Measurements from ENCODE around the gene SERINC3. TPM values are rescaled to one million over a fixed set of nuclear protein-coding genes. Genes with fewer than 3 reads are reported as not detected.

SERINC3 gene
- total and polyA plus RNA-seq, 10 of the 15 experiments (the other 5 are each of a cell fraction or from before 2014, with no cell fraction given): 24.5 to 96.8 (median 38.8) TPM

Small RNA genes within 50 kb of the gene (small RNA-seq; reads per million reads assigned to genes)
- gene RPL37AP1: 0.35 reads per million

Other genes with a start within 250 kb of the SERINC3 start
Only the 7 nearest of the 8 such genes appear.
- 1.7 and 2.2 TPM in 2 replicates for gene FITM2, start 210.9 kb downstream of the SERINC3 start, total RNA-seq (2014; rRNA removed)
- gene FITM2, start 210.9 kb downstream of the SERINC3 start, total RNA-seq (2014; rRNA removed; fragmentation: Illumina TruSeq; extraction: Trizol): 1.3 and 1.5 TPM in 2 replicates
- 1.4 and 1.6 TPM in 2 replicates for gene FITM2, start 210.9 kb downstream of the SERINC3 start, total RNA-seq (2021)
- gene FITM2, start 210.9 kb downstream of the SERINC3 start, polyA plus RNA-seq (2011; rRNA removed): 1.5 and 1.9 TPM in 2 replicates
- gene FITM2, start 210.9 kb downstream of the SERINC3 start, polyA plus RNA-seq (2014; fragmentation: Illumina TruSeq; extraction: Trizol): 1.7 and 1.8 TPM in 2 replicates
- under 1 TPM; 0.46 to 0.61 TPM for gene FITM2, start 210.9 kb downstream of the SERINC3 start, polyA plus RNA-seq (2014; fragmentation: Nextera tagmentation; extraction: Ambion mirVana)
- gene FITM2, start 210.9 kb downstream of the SERINC3 start, polyA plus RNA-seq (2014; rRNA removed): 1.3 and 1.6 TPM in 2 replicates
- 1 to 10 TPM; 1.7 to 1.9 TPM for gene FITM2, start 210.9 kb downstream of the SERINC3 start, polyA plus RNA-seq (2016; fragmentation: Nextera tagmentation; extraction: Ambion mirVana)
- not detected in 2 replicates for gene R3HDML, start 185.0 kb downstream of the SERINC3 start, total RNA-seq (2014; rRNA removed)
- not detected in 2 replicates for gene R3HDML, start 185.0 kb downstream of the SERINC3 start, total RNA-seq (2014; rRNA removed; fragmentation: Illumina TruSeq; extraction: Trizol)
- not detected in 2 replicates for gene R3HDML, start 185.0 kb downstream of the SERINC3 start, total RNA-seq (2021)
- not detected in 2 replicates for gene R3HDML, start 185.0 kb downstream of the SERINC3 start, polyA plus RNA-seq (2011; rRNA removed)
- gene R3HDML, start 185.0 kb downstream of the SERINC3 start, polyA plus RNA-seq (2014; fragmentation: Illumina TruSeq; extraction: Trizol): not detected in 2 replicates
- not detected for gene R3HDML, start 185.0 kb downstream of the SERINC3 start, polyA plus RNA-seq (2014; fragmentation: Nextera tagmentation; extraction: Ambion mirVana)
- gene R3HDML, start 185.0 kb downstream of the SERINC3 start, polyA plus RNA-seq (2014; rRNA removed): not detected in 2 replicates
- gene R3HDML, start 185.0 kb downstream of the SERINC3 start, polyA plus RNA-seq (2016; fragmentation: Nextera tagmentation; extraction: Ambion mirVana): not detected
- gene HNF4A, start 166.4 kb downstream of the SERINC3 start, total RNA-seq (2014; rRNA removed): not detected in 2 replicates
- not detected in 2 replicates for gene HNF4A, start 166.4 kb downstream of the SERINC3 start, total RNA-seq (2014; rRNA removed; fragmentation: Illumina TruSeq; extraction: Trizol)
- 0.16 and 0.21 TPM in 2 replicates for gene HNF4A, start 166.4 kb downstream of the SERINC3 start, total RNA-seq (2021)
- not detected in 2 replicates for gene HNF4A, start 166.4 kb downstream of the SERINC3 start, polyA plus RNA-seq (2011; rRNA removed)
- gene HNF4A, start 166.4 kb downstream of the SERINC3 start, polyA plus RNA-seq (2014; fragmentation: Illumina TruSeq; extraction: Trizol): not detected in 2 replicates
- not detected for gene HNF4A, start 166.4 kb downstream of the SERINC3 start, polyA plus RNA-seq (2014; fragmentation: Nextera tagmentation; extraction: Ambion mirVana)
- gene HNF4A, start 166.4 kb downstream of the SERINC3 start, polyA plus RNA-seq (2014; rRNA removed): not detected in 2 replicates
- not detected for gene HNF4A, start 166.4 kb downstream of the SERINC3 start, polyA plus RNA-seq (2016; fragmentation: Nextera tagmentation; extraction: Ambion mirVana)
- gene TTPAL, start 46.2 kb downstream of the SERINC3 start, total RNA-seq (2014; rRNA removed): 9.2 and 9.4 TPM in 2 replicates
- gene TTPAL, start 46.2 kb downstream of the SERINC3 start, total RNA-seq (2014; rRNA removed; fragmentation: Illumina TruSeq; extraction: Trizol): 9.2 and 9.3 TPM in 2 replicates
- 17.1 and 17.8 TPM in 2 replicates for gene TTPAL, start 46.2 kb downstream of the SERINC3 start, total RNA-seq (2021)
- 3.9 and 5.2 TPM in 2 replicates for gene TTPAL, start 46.2 kb downstream of the SERINC3 start, polyA plus RNA-seq (2011; rRNA removed)
- 14.4 and 15.4 TPM in 2 replicates for gene TTPAL, start 46.2 kb downstream of the SERINC3 start, polyA plus RNA-seq (2014; fragmentation: Illumina TruSeq; extraction: Trizol)
- gene TTPAL, start 46.2 kb downstream of the SERINC3 start, polyA plus RNA-seq (2014; fragmentation: Nextera tagmentation; extraction: Ambion mirVana): 1 to 10 TPM; 4.0 to 4.3 TPM
- gene TTPAL, start 46.2 kb downstream of the SERINC3 start, polyA plus RNA-seq (2014; rRNA removed): 8.5 and 8.7 TPM in 2 replicates
- gene TTPAL, start 46.2 kb downstream of the SERINC3 start, polyA plus RNA-seq (2016; fragmentation: Nextera tagmentation; extraction: Ambion mirVana): 10 to 100 TPM; 19.7 to 24.0 TPM
- gene PKIG, start 60.5 kb upstream of the SERINC3 start, total RNA-seq (2014; rRNA removed): 77.0 and 78.5 TPM in 2 replicates
- 47.9 and 51.4 TPM in 2 replicates for gene PKIG, start 60.5 kb upstream of the SERINC3 start, total RNA-seq (2014; rRNA removed; fragmentation: Illumina TruSeq; extraction: Trizol)
- 56.2 and 58.4 TPM in 2 replicates for gene PKIG, start 60.5 kb upstream of the SERINC3 start, total RNA-seq (2021)
- 16.4 and 17.8 TPM in 2 replicates for gene PKIG, start 60.5 kb upstream of the SERINC3 start, polyA plus RNA-seq (2011; rRNA removed)
- 33.8 and 69.3 TPM in 2 replicates for gene PKIG, start 60.5 kb upstream of the SERINC3 start, polyA plus RNA-seq (2014; fragmentation: Illumina TruSeq; extraction: Trizol)
- gene PKIG, start 60.5 kb upstream of the SERINC3 start, polyA plus RNA-seq (2014; fragmentation: Nextera tagmentation; extraction: Ambion mirVana): 10 to 100 TPM in 1 of 2 experiments, 1 to 10 TPM in 1; 5.7 to 17.5 TPM
- gene PKIG, start 60.5 kb upstream of the SERINC3 start, polyA plus RNA-seq (2014; rRNA removed): 74.2 and 82.3 TPM in 2 replicates
- gene PKIG, start 60.5 kb upstream of the SERINC3 start, polyA plus RNA-seq (2016; fragmentation: Nextera tagmentation; extraction: Ambion mirVana): 10 to 100 TPM; 26.3 to 28.0 TPM
- 74.6 and 78.6 TPM in 2 replicates for gene ADA, start 129.6 kb upstream of the SERINC3 start, total RNA-seq (2014; rRNA removed)
- gene ADA, start 129.6 kb upstream of the SERINC3 start, total RNA-seq (2014; rRNA removed; fragmentation: Illumina TruSeq; extraction: Trizol): 69.1 and 69.5 TPM in 2 replicates
- 99.0 and 105 TPM in 2 replicates for gene ADA, start 129.6 kb upstream of the SERINC3 start, total RNA-seq (2021)
- 88.9 and 129 TPM in 2 replicates for gene ADA, start 129.6 kb upstream of the SERINC3 start, polyA plus RNA-seq (2011; rRNA removed)
- gene ADA, start 129.6 kb upstream of the SERINC3 start, polyA plus RNA-seq (2014; fragmentation: Illumina TruSeq; extraction: Trizol): 71.6 and 82.7 TPM in 2 replicates
- gene ADA, start 129.6 kb upstream of the SERINC3 start, polyA plus RNA-seq (2014; fragmentation: Nextera tagmentation; extraction: Ambion mirVana): 10 to 100 TPM; 40.9 to 70.6 TPM
- gene ADA, start 129.6 kb upstream of the SERINC3 start, polyA plus RNA-seq (2014; rRNA removed): 122 and 125 TPM in 2 replicates
- gene ADA, start 129.6 kb upstream of the SERINC3 start, polyA plus RNA-seq (2016; fragmentation: Nextera tagmentation; extraction: Ambion mirVana): 100 to 1,000 TPM; 189 to 217 TPM
- gene CCN5, start 193.3 kb upstream of the SERINC3 start, total RNA-seq (2014; rRNA removed): not detected in 2 replicates
- gene CCN5, start 193.3 kb upstream of the SERINC3 start, total RNA-seq (2014; rRNA removed; fragmentation: Illumina TruSeq; extraction: Trizol): not detected in 2 replicates
- 0.15 TPM in 1 of 2 replicates, not detected in the other for gene CCN5, start 193.3 kb upstream of the SERINC3 start, total RNA-seq (2021)
- not detected in 2 replicates for gene CCN5, start 193.3 kb upstream of the SERINC3 start, polyA plus RNA-seq (2011; rRNA removed)
- not detected in 2 replicates for gene CCN5, start 193.3 kb upstream of the SERINC3 start, polyA plus RNA-seq (2014; fragmentation: Illumina TruSeq; extraction: Trizol)
- gene CCN5, start 193.3 kb upstream of the SERINC3 start, polyA plus RNA-seq (2014; fragmentation: Nextera tagmentation; extraction: Ambion mirVana): not detected
- gene CCN5, start 193.3 kb upstream of the SERINC3 start, polyA plus RNA-seq (2014; rRNA removed): not detected in 2 replicates
- gene CCN5, start 193.3 kb upstream of the SERINC3 start, polyA plus RNA-seq (2016; fragmentation: Nextera tagmentation; extraction: Ambion mirVana): under 1 TPM in 1 of 2 experiments, not detected in 1; 0.14 TPM